HCT116 (cell line): Measurements from ENCODE around the gene TEX2. TPM values are rescaled to one million over a fixed set of nuclear protein-coding genes. Genes with fewer than 3 reads are reported as not detected.

Experiments used
- ATAC-seq: fragments of 200-7000 bp; cut with Tn5 transposase; 2 replicates; pipeline ENCODE4 v1.9.1; 2020; ENCODE audit warnings: mild to moderate bottlenecking, moderate library complexity
- BruUV-seq: library from RNA; stranded (reverse); fragments of 400-500 nt; replicated peaks from 2 replicates; lab custom pipeline; 2021; lab: Mats Ljungman, UMichigan
- CTCF ChIA-PET: fragments of 300-600 bp; sonication (Branson Sonifier 250); formaldehyde crosslinking; loops from one replicate; lab custom pipeline; 2021; ENCODE audit warnings: antibody characterized with exemption; lab: Charles Lee
- POLR2A ChIA-PET: fragments of 300-600, 350-600 bp; sonication (Branson Sonifier 250); formaldehyde crosslinking; loops from one replicate; lab custom pipeline; 2021; ENCODE audit warnings: antibody characterized with exemption; lab: Charles Lee
- RAD21 ChIA-PET, 2 experiments: fragments of 300-600 bp; sonication (Branson Sonifier 250); formaldehyde crosslinking; loops; one replicate each; lab custom pipeline; 2023; ENCODE audit warnings: low total read pairs in 2 of 2; ENCODE audit not compliant: uncharacterized antibody in 2 of 2, unreplicated experiment in 2 of 2, low non-redundant PET in 1 of 2; lab: Charles Lee
- DNase-seq: peaks from one replicate; pipeline ENCODE4 v3.0.0-alpha.2; 2010; ENCODE audit warnings: low read depth, low spot score
- H2AFZ ChIP-seq: fragments of 200-600 bp; shearing (Covaris generic), sonication (generic); 2 replicates; pipeline ENCODE4 v1.6.1; 2017; ENCODE audit warnings: low read depth, mixed run types, mixed read lengths, antibody characterized with exemption, low read length; ENCODE audit not compliant: poor library complexity, severe bottlenecking
- H3K27ac ChIP-seq: 2 replicates; pipeline ENCODE4 v1.5.1; 2012; ENCODE audit warnings: low read depth, low read length
- H3K27me3 ChIP-seq: fragments of 200-600 bp; sonication (generic); 2 replicates; pipeline ENCODE4 v1.6.1; 2016; ENCODE audit warnings: mixed run types, low read length, mixed read lengths; ENCODE audit not compliant: insufficient read depth
- H3K36me3 ChIP-seq, 2 experiments: fragments of 200-500 bp in 1 of 2; fragments of 200-600 bp in 1 of 2; sonication (Bioruptor generic) in 1 of 2; sonication (generic) in 1 of 2; 2 replicates each; pipeline versions ENCODE4 v1.5.1 to v1.6.1; 2014 to 2016; ENCODE audit warnings: low read length in 2 of 2, inconsistent platforms in 1 of 2, mixed read lengths in 1 of 2, mixed run types in 1 of 2; ENCODE audit not compliant: insufficient read depth in 2 of 2, control insufficient read depth in 1 of 2
- H3K4me1 ChIP-seq, 2 experiments: fragments of 200-600 bp in 1 of 2; sonication (generic) in 1 of 2; 2 replicates each; pipeline versions ENCODE4 v1.5.1 to v1.6.1; 2012 to 2017; ENCODE audit warnings: low read length in 2 of 2, inconsistent platforms in 1 of 2, mild to moderate bottlenecking in 1 of 2, mixed read lengths in 1 of 2, mixed run types in 1 of 2, moderate library complexity in 1 of 2; ENCODE audit not compliant: insufficient read depth in 2 of 2, control insufficient read depth in 1 of 2
- H3K4me2 ChIP-seq: fragments of 200-600 bp; sonication (generic); 2 replicates; pipeline ENCODE4 v1.6.1; 2017; ENCODE audit warnings: mixed run types, low read length, mixed read lengths
- H3K4me3 ChIP-seq, 2 experiments: fragments of 200-600 bp in 1 of 2; sonication (generic) in 1 of 2; replicated peaks in 1 of 2; 2 replicates each; pipeline ENCODE4 v1.5.1; 2011 to 2016; ENCODE audit warnings: low read length in 2 of 2, control low read depth in 1 of 2, low read depth in 1 of 2, mild to moderate bottlenecking in 1 of 2, mixed read lengths in 1 of 2, mixed run types in 1 of 2
- H3K79me2 ChIP-seq: fragments of 200-600 bp; sonication (generic); 2 replicates; pipeline ENCODE4 v1.6.1; 2017; ENCODE audit warnings: mild to moderate bottlenecking, mixed run types, low read length, moderate library complexity, mixed read lengths; ENCODE audit not compliant: insufficient read depth
- H3K9ac ChIP-seq: fragments of 200-600 bp; sonication (generic); 2 replicates; pipeline ENCODE4 v1.6.1; 2016; ENCODE audit warnings: low read length, mixed read lengths
- H3K9me2 ChIP-seq: fragments of 200-600 bp; sonication (generic), shearing (Covaris generic); 2 replicates; pipeline ENCODE4 v1.6.1; 2017; ENCODE audit warnings: mixed run types, mild to moderate bottlenecking, moderate library complexity; ENCODE audit not compliant: insufficient read depth
- H3K9me3 ChIP-seq, 2 experiments: fragments of 200-500 bp in 1 of 2; fragments of 200-600 bp in 1 of 2; sonication (Bioruptor generic) in 1 of 2; sonication (generic) in 1 of 2; 2 replicates each; pipeline ENCODE4 v1.6.1; 2014 to 2017; ENCODE audit warnings: low read length in 2 of 2, mixed read lengths in 2 of 2, inconsistent platforms in 1 of 2, low read depth in 1 of 2, mild to moderate bottlenecking in 1 of 2, mixed run types in 1 of 2, moderate library complexity in 1 of 2; ENCODE audit not compliant: control insufficient read depth in 1 of 2, insufficient read depth in 1 of 2
- H4K20me1 ChIP-seq: fragments of 200-600 bp; sonication (generic), shearing (Covaris generic); 2 replicates; pipeline ENCODE4 v1.6.1; 2017; ENCODE audit warnings: mixed run types, mild to moderate bottlenecking, moderate library complexity; ENCODE audit not compliant: insufficient read depth
- ATF3 ChIP-seq: IDR thresholded peaks from 2 replicates; pipeline ENCODE4 v1.6.1; 2012
- CBX3 ChIP-seq: IDR thresholded peaks from 2 replicates; pipeline ENCODE4 v1.6.1; 2012; ENCODE audit warnings: low read depth
- CTCF ChIP-seq, 3 experiments: fragments of 200-600 bp in 1 of 3; sonication (generic) in 1 of 3; IDR thresholded peaks in 2 of 3; conservative IDR thresholded peaks in 1 of 3; 2 replicates each; pipeline ENCODE4 v1.5.1; 2012 to 2017; ENCODE audit warnings: low read depth in 2 of 3, low read length in 2 of 3, antibody characterized with exemption in 1 of 3, borderline replicate concordance in 1 of 3, control low read depth in 1 of 3, mild to moderate bottlenecking in 1 of 3, mixed read lengths in 1 of 3, mixed run types in 1 of 3, moderate library complexity in 1 of 3; ENCODE audit not compliant: insufficient read depth in 1 of 3
- ELF1 ChIP-seq: IDR thresholded peaks from 2 replicates; pipeline ENCODE4 v1.6.1; 2012; ENCODE audit warnings: low read depth, borderline replicate concordance
- EZH2 ChIP-seq: fragments of 200-600 bp; sonication (generic); IDR thresholded peaks from 2 replicates; pipeline ENCODE4 v1.6.1; 2017; ENCODE audit warnings: antibody characterized with exemption, mixed run types
- EZH2phosphoT487 ChIP-seq: fragments of 200-600 bp; IDR thresholded peaks from 2 replicates; pipeline ENCODE4 v1.6.1; 2018; ENCODE audit warnings: antibody characterized with exemption, borderline replicate concordance
- MAX ChIP-seq: IDR thresholded peaks from 2 replicates; pipeline ENCODE4 v1.6.1; 2012
- POLR2A ChIP-seq: IDR thresholded peaks from 2 replicates; pipeline ENCODE4 v1.7.0; 2011; ENCODE audit warnings: borderline replicate concordance; ENCODE audit not compliant: insufficient read depth, insufficient read length; ENCODE audit errors: extremely low read depth
- REST ChIP-seq: IDR thresholded peaks from 2 replicates; pipeline ENCODE4 v1.6.1; 2012; ENCODE audit warnings: low read depth
- SIN3A ChIP-seq: IDR thresholded peaks from 2 replicates; pipeline ENCODE4 v1.6.1; 2012; ENCODE audit warnings: low read depth
- SRF ChIP-seq: IDR thresholded peaks from 2 replicates; pipeline ENCODE4 v1.6.1; 2012; ENCODE audit warnings: low read depth
- TCF7L2 ChIP-seq: IDR thresholded peaks from 2 replicates; pipeline ENCODE4 v1.7.0; 2011; ENCODE audit warnings: borderline replicate concordance, inconsistent platforms; ENCODE audit not compliant: insufficient read depth, insufficient read length; ENCODE audit errors: extremely low read depth
- YY1 ChIP-seq: IDR thresholded peaks from 2 replicates; pipeline ENCODE4 v1.6.1; 2011; ENCODE audit warnings: low read length, low read depth, moderate library complexity, mild to moderate bottlenecking; ENCODE audit not compliant: insufficient replicate concordance; ENCODE audit errors: extremely low read depth
- ZBTB33 ChIP-seq: IDR thresholded peaks from 2 replicates; pipeline ENCODE4 v1.6.1; 2011; ENCODE audit warnings: mild to moderate bottlenecking, low read length, moderate library complexity; ENCODE audit not compliant: insufficient replicate concordance; ENCODE audit errors: extremely low read depth
- ZFX ChIP-seq: fragments of 450-650 bp; IDR thresholded peaks from 2 replicates; pipeline ENCODE4 v1.6.1; 2017
- ZNF274 ChIP-seq: fragments of 200-500 bp; sonication (Bioruptor generic); IDR thresholded peaks from 2 replicates; pipeline ENCODE4 v1.6.1; 2014; ENCODE audit warnings: mild to moderate bottlenecking, low read depth, low read length, inconsistent platforms
- intact Hi-C: fragments of 100-400 bp; cut with micrococcal nuclease; formaldehyde crosslinking; loops from 2 replicates; pipeline ENCODE4 v1.10.0; 2022
- total RNA-seq: library from RNA; stranded (reverse); gene quantifications from one replicate; pipeline ENCODE4 v1.2.1, GENCODE V29; 2021; ENCODE audit not compliant: unreplicated experiment

TEX2 gene
- total RNA-seq, 1 experiment from 2014 or later = 24.6 TPM

GRCh38 chr17:64110379-64111152, 152.5 kb downstream of the TEX2 start:
- DNase-seq (no peak), ATAC-seq (0 out of 2 replicates have a peak, but pooled peaks have one; percentile 36)
- BruUV-seq = no TSS peak
- TF ChIP-seq REST = no peak
- TF ChIP-seq ZBTB33 = no peak
- TF ChIP-seq ATF3 = no peak
- TF ChIP-seq EZH2 = no peak
- no peak for TF ChIP-seq MAX
- no peak for TF ChIP-seq ZNF274
- TF ChIP-seq TCF7L2 = no peak
- TF ChIP-seq ZFX = no peak
- no peak for TF ChIP-seq EZH2phosphoT487
- TF ChIP-seq SRF = no peak; the same call in 1 of the 2 replicates
- no peak for TF ChIP-seq CTCF (IDR thresholded peaks at IDR 0.05 in 2 of 3, conservative IDR thresholded peaks at IDR 0.05 in 1 of 3; ENCODE audit: borderline replicate concordance in 1 of 3, insufficient read depth in 1 of 3, low read depth in 2 of 3, low read length in 2 of 3)
- no peak for TF ChIP-seq SIN3A
- TF ChIP-seq ELF1 = no peak
- TF ChIP-seq YY1 = no peak
- no peak for TF ChIP-seq POLR2A
- no peak for TF ChIP-seq CBX3
- RAD21 ChIA-PET = no interaction called here
- CTCF ChIA-PET = interaction anchor here (2.1 kb wide), 1 partner anchor 23 kb away, joined by 6 read pairs; no protein-coding TSS in a partner anchor
- Histone ChIP-seq H3K4me1 (peaks cover 7 to 13% of the 10 kb centered on the region in 2 experiments; a peak in 3 of 4 replicates), H3K4me2 (0 out of 2 replicates have a peak overlapping the region, but pooled peaks have one; percentile 1), H4K20me1 (no peaks in the 10 kb centered on the region), H3K4me3 (no peak overlapping the region), H3K36me3 (no peaks in the 10 kb centered on the region), H3K9ac (no peak overlapping the region), H3K27ac (no peak overlapping the region), H3K79me2 (peaks cover 9% of the 10 kb centered on the region; the same call in 1 of the 2 replicates), H3K9me2 (no peaks in the 10 kb centered on the region), H3K9me3 (no peaks in the 10 kb centered on the region), H3K27me3 (no peaks in the 10 kb centered on the region), H2AFZ (no peak overlapping the region)
- POLR2A ChIA-PET = interaction anchor here (1.6 to 2.1 kb wide), 2 partner anchors 13 to 35 kb away, joined by 4 to 6 read pairs; no protein-coding TSS in a partner anchor
- intact Hi-C loops = no loop called here
